Stimulated activated CD4-positive, alpha-beta T cell treated with anti-CD3 and anti-CD28 coated beads, Interleukin-2, amount 100 ng/mL, for 4 hours (primary cell): ENCODE data around the gene SYNCRIP.
"Not testable (repeated sequence)": the region's sequence is repeated elsewhere in the genome, so short reads cannot be mapped to it uniquely, and the experiment has no call there.

Source experiments
- DNase-seq: peaks from one replicate; pipeline ENCODE4 v3.0.0-alpha.2; 2020; ENCODE audit warnings: low read depth

The SYNCRIP gene

DNA sequence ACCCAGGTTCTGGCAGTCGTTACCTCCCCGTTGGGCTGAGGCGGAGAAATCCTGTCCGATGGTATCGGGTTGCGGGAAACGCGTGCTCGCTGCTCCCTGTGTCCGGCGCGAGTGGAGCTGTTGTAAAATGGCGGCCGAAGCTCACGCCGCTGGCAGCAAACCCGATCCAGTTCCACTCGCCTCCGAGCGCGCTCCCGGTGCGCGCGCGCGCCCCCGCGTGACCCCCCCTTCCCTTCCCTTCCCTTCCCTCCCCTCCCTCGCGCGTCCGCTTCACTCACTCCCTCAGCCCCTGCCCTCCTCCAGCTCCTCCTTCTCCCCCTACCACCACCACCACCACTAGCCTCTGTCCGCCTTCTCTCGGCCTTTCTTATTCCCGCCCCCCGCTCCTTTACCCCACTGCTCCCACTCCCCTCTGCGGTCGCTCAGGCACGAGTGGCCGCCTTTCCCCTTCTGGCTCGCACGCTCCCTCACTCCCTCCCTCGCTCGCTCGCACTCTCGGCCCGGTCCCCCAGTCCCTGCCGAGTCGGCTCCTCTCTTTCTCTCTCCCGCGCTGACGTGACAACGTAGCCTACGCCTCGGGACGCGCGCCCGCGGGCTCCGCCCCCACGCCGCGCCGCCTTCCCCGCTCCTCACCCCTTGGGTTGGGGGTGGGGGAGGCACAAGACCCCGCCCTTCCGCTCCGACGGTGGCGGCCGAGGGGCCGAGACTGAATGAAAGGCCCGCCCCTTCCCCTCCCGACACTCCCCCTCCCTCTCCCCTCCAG lies at the start of gene SYNCRIP:
TSS of gene SYNCRIP (minus strand) at position 113 of the 763 bp plus-strand sequence. CDS start 1,447 bp downstream, outside the sequence.
- peak; percentile 99 for DNase-seq

DNA sequence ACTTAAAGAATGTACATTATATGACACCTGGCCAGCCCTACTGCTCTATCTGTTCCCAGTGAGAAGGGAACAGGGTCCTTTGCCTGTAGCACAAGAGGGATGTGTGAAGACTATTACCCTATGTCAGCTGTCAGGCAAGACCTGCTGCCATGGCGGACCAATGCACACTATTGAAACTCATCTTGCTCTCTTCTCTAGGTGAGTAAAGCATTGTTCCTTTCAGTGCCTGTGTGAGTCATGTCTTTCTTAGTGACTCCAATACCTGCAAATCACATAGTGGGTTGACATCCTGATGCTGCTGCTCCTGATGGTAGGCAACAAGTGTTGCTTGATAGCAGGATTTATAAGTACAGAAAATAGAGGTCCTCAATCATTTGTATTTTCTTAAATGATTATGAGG lies 48.8 kb upstream of the SYNCRIP start:
- no peak for DNase-seq

DNA sequence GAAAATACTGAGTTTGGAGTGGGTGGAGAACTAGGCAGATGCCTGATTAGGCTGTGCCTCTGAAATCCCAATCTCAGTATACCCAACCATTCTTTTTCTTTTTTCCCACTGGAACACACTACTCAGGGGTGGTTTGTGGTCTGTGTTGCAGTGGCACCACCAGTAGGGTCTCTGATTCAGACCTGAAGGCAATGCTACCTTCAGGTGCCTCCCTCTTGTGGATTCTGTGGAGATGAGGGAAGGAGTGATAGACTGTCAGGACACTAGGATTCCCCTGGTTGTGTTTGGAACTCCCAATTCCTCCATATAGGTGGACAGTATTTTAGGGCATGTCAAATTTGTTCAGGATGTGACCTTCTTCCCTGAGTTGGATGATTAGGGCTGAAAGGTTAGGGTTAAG lies 47.4 kb upstream of the SYNCRIP start:
- no peak for DNase-seq

DNA sequence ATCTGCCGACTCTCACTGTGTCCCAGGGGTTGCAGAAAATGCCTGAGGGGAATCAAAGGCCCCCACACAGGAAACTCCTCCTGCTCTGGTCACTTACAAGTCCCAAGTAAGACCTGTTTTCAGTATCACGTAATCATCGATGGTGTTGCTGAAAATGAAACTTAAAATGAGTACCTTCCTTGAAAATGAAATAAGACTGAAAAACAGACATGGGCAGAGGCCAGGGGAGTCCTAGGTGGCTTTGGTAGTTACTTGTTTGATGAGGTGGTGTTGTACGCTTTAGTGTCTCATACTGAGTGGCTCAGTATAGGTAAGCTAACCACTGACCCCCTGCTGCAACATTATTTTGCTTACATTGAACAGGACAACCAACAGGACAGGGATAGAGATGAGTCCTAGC lies 43.0 kb upstream of the SYNCRIP start:
- DNase-seq = no peak

DNA sequence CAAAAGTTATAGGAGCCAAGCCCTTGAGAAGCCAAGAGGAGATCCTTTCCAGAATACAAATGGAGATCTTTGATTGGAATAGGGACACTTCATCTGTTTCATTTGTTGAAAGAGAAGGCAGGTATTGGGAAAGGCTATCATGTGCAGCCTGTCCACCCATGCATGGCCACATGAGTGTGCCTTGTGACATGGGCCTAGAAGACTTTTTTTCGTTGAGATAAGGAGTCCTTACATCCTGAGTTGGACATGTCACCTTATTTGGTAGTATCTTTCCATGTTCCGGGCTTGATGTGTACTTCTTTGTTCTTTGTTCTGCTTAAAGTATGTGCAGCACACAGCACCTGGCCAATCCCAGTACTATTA lies 42.1 kb upstream of the SYNCRIP start:
- no peak for DNase-seq

DNA sequence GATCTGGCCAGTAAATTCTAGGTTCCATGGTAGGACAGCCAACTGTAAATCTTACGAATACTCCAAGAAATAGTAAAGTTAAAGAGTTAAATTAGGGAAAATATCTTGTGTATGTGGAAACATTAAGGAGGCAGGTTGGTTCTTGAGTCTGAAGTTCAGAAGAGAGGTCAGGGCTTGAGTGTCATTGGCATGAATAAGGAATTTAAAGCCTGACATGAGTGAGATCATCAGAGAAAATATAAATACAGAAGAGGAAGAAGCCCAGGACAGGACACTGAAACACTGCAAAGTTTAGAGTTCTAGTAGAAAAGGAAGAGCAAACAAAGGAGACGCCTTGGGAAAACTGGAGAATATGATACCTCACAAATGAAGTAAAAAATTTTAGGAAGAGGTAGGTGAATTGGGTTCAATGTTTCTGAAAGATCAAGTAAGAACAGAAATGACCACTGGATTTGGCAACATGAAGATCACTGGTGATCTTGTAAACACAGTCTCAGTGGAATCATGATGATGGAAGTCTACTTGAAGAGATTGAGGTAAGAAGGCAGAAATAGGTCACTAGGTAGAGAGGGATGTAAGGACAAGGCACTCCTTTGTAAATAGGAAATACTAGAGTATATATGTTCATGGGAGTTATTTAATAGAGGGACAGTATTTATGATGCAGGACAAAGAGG lies 41.6 kb upstream of the SYNCRIP start:
- no peak for DNase-seq

DNA sequence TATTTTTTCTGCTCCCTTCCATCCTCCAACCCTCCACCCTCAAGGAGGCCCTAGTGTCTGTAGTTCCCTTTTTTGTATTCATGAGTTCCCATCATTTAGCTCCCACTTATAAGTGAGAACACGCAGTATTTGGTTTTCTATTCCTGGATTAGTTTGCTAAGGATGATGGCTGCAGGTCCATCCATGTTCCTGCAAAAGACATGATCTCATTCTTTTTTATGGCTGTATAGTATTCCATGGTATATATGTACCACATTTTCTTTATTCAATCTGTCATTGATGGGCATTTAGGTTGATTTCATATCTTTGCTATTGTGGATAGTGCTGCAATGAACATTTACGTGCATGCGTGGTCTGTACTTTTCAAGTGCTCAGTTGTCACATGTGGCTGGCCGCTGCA lies 39.2 kb upstream of the SYNCRIP start:
- not testable (repeated sequence) for DNase-seq

DNA sequence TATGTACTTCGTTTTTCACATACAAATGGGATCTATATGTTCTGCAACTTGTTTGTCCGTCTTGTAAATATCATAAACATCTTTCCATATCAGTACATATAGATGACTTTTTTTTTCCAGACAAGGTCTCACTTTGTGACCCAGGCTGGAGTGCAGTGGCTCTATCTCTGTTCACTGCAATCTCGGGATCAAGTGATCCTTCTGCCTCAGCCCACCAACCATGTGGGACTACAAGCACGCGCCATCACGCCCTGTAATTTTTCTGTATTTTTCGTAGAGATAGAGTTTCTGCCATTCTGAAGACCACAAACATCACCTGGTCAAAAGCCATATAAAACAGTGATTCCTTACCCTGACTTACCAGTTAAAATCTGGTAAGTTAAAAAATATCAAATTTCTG lies 37.7 kb upstream of the SYNCRIP start:
- DNase-seq = no peak

DNA sequence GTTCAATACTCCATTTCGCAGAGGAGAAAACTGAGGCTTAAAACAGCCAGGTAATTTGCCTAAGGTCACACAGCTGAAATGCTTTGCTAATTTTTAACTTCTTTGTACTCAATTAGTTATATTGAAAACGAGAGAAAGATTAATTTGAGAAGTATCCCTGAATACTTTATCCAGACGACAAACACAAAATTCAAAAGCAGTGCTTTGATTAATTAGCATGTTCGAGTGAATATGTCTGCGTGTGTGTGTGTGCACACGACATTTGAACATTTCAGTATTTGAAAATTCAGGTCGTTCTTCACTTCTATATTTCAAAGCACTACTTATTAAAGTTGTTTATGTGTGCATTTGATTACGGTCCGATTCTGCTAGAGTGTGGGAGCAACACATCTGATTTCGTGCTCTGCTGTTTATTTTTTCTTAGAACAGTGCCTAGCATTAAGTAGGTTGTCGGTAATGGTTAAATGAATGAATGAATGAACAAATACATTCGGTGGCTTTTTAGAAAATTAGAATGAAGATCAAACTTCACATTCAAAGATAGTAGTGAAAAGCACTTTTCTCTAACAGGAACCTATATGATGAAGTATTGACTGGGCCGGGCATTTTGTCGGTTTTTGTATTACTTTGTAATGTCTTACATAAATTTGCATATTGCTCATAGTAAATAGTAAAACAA lies 36.9 kb upstream of the SYNCRIP start:
- no peak for DNase-seq

DNA sequence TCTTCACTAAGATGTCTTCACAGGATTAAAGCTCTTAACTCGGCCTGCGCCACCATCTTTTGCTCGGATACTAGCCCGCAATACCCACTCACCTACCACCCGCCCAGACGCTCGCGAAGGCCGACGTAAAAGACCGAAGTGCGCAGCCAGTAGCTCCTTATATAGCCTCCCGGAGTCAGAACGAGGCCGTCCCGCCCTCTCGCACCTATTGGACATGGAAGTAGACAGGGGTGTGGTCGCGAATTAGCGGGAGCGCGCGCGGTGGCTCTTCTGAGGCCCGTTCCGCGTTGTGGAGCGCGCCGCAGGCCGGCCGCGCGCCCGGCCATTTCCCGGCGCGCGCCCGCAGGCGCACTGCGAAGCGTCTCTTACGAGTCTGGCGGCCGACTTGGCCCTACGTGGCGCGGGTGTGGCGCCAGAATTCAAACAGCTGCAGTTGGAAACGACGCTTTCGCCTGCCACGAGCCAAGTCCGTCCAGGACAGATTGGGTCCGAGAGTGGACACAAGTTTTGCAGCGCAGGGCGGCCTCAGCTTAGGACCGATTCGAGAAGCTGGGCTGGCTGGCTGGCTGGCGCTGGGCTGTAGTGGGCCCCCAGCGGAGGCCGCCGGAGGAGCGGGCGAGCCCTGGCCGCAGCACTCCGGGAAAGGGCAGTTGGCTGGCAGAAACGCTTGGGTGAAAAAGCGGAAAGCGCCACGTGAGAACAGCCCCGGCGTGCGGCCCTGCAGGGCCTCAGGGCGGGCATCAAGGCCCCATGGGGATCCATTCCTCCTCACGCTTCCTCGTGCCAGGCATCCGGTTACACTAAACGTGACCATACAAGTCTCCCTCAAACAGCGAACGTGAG lies 36.1 kb upstream of the SYNCRIP start:
- peak; percentile 97 for DNase-seq

DNA sequence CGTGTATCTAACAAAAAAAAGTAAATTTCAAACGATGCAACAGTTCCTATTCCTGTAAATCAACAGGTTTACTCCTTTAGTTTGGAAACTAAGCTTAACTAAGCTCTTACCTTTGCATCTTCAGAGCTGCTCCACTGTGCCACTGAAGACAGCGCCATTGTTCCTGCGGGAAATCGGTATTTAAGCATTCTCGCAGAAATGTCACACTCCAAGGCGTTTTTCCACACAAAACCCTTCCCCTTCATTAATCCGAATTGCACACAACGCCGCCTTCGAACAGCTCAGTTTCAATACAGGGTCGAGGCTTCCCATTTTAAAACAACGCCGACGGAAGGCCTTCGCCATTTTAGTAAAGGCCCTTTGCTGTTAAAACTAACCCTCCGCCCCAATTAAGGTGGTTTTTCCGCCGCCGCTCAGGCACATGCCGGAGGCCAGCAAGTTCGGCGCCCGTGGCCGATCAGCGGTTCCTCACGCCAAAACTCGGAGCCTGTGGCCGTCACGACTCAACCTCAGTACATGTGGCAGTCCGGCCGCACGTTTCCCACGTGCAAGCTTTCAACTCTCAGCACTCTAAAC lies 35.4 kb upstream of the SYNCRIP start:
- DNase-seq = no peak

DNA sequence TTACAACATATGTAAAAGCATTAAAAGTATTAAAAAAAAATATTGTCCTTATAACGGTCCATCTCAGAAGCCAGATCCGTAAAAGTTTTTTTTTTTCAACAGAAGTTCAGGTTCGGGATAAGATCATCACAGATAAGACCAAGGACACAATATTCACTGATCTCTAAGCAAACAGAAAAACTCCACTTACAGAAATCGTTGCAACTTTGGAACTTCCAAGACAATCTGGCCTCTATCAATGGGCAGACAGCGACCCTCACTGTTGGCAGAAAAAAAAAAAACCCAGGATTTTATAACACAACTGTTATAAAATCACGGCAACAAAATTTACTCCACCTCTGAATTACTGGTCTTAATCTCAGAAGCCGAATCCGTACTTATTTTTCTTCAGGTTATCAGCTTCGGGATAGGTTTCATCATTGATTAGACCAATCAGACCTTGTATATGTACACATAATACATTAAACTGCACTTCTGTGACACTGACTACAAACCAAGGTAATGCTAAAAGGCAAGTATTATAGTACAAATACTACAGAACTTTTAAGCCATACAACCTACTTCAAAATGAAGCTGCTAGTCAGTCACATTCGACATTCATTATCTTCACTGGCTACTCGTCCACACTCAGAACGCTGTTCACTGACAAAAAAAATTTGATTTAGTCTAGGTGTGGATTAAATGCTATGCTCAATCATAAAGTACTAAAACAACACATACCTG lies 34.7 kb upstream of the SYNCRIP start:
- no peak for DNase-seq

DNA sequence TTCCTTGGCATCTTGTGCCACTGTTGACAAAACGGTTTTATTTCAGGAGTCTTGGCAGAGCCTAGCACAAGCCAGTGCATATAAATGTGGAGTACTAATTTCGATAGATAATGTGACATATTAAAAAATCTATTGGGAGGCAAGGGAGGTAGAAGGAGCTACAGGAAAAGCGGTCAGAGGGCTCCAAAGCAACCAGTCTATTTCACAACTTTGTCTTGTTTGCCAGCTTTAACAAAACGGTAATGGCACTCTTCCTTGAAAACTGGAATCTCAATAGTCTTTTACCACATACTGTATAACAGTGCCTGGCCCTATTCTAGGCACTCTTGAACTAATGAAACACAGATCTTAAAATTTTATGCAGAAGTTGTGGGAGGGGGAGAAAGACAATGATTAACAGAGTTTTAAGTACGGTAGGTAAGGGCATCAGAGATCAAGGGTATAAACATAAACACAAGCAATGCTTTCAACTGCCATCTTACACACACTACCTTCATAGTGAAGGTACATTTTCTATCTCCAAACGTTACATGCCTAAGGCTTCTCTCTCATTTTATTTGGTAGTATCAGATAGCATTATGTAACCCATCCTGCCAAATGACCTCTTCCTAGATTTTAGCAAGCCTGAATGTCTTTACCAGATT lies 33.5 kb upstream of the SYNCRIP start:
- DNase-seq = no peak

DNA sequence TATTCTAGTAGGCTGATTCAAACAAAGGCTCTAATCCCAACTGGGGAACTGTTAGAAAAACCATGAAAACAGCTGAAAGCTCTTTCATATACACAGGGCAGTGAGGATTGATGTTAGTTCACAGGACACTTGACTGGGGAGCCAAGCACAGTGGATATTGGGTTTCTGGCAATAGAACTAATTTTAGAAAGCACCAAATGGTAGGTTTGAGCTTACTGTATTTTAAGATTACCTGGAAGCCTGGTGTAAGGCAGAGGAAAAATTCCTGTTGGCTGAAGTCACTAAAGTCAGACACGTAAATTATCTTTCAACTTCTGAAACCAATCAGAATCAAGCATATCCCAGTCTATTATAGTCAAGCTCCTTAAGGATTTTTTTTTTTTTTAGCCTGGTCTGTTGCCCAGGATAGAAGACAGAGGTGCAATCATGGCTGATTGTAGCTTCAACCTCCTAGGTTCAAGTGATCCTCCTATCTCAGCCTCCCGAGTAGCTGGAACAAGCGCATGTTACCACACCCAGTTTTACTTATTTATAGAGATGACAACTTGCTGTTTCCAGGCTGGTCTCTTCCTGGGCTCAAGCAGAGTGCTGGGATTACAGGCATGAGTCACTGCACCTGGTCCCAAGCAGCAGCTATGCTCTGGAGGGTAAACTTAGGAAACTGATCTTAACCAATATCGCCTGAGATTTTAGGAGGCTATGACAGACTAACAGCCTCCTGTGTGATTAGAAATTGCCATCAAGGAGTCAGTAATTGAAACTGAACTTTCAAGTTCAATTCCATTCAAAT lies 32.5 kb upstream of the SYNCRIP start:
- DNase-seq = no peak

DNA sequence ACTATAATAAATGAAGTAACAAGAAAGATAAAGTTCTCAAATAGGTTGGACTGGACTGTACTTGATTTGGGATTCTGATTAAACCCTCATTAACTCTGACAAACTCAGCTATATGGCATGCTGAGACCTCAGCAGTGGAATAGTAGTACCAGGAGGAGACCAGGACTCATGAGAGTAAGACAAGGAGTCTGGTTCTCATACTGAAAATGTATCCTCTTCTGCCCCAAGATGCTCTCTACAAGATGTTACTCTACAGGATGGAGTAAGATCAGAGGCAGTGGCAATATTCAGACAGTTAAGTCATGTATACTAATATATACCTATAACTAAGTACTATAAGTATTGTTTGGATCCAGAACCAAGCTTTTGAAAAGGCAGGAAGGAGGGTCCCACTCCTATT lies 31.9 kb upstream of the SYNCRIP start:
- no peak for DNase-seq

DNA sequence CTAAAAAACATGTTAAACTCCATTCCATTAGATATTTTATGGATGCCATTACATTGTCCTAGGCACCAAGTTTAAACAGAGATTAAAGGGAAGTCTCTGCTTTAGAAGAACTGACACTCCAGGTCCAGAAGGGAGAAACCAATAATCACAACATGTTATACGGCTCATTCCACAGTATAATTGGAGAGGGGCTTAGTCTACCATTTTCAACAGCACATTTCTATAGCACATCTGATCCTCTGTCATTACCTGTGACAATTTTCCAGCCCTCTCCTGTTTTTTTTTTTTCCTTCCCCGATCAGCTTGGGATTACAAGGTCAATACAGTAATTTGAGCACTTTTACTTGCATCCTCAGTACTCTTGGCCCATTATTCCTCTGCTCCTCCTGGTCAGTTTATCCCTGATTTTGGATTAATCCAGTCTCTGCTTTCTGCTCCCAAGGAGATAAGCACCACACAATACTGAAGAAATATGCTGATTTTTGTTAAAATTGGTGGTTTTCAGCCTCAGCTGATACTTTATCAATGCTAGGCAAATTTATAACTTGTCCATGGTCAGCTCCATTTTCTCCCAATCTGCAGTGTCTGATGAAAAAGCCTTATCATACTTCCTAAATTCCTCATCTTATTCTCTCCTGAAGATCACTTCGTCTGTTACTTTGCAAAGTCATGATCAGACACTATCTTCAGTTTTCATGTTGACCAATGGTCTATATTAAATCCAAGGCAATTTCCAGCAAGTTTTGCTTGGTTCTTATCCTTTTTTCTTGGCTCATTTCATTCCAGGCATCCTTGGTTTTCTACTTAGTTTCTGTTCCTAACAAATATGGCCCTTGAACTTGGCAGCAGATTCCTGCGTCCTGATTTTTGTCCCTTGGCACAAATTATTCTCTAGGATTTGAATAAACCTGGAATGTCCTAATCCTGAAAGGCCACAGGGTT lies 30.8 kb upstream of the SYNCRIP start:
- DNase-seq = no peak

DNA sequence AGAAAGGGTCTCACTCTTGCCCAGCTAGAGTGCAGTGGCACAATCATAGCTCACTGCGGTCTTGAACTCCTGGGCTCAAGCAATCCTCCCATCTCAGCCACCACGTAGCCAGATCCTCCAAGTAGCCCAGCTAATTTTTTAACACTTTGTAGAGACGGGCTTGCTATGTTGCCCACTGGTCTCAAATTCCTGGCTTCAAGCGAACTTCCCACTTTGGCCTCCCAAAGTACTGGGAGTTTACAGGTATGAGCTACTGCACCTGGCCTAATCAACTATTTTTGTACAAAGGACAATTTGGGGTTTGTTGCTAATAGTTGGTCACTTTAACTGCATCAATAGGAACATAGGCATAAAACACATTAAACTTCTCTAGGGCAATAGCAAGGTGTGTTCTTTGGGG lies 29.9 kb upstream of the SYNCRIP start:
- no peak for DNase-seq

DNA sequence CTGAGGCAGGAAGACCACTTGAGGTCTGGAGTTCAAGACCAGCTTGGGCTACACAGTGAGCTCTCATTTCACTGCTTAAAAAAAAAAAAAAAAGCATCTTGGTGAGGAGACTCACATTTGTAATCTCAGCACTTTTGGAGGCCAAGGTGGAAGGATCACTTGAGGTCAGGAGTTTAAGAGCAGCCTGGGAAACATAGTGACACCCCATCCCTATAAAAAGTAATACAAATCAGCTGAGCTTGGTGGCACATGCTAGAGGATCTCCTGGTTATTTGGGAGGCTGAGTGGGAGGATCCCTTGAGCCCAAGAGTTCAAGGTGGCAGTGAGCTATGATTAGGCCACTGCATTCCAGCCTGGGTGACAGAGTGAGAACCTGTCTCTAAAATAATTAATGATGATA lies 29.4 kb upstream of the SYNCRIP start:
- DNase-seq = no peak

DNA sequence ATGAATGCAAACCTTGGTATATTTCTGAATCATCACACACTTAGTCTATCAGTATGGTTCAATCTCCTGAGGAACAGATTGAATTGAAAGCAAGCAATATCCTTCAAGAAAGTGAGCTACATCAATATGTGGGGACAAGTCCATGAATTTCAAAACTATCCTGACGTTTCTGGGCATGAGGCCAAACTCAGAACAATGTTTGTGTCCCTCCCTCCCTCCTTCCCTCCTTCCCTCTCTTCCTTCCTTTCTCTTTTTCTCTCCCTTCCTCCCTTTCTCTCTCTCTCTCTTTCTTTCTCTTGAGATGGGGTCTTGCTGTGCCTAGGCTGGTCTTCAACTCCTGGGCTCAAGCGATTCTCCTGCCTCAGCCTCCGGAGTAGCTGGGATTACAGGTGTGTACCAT lies 27.9 kb upstream of the SYNCRIP start:
- no peak for DNase-seq
